HG03066 (cell line): ENCODE results near the gene PLA2G3.
"Not testable (repeated sequence)": the region's sequence is repeated elsewhere in the genome, so short reads cannot be mapped to it uniquely, and the experiment has no call there.

Experiments
- ATAC-seq: cut with Tn5 transposase; IDR thresholded peaks from one replicate; pipeline ENCODE4 v1.9.1; 2021; ENCODE audit warnings: low read depth; ENCODE audit not compliant: unreplicated experiment

PLA2G3 gene

GRCh38 chr22:31103111-31103510 is 37.2 kb downstream of the PLA2G3 start:
- no peak for ATAC-seq

GRCh38 chr22:31102441-31103081 is 37.7 kb downstream of the PLA2G3 start:
- ATAC-seq: no peak

GRCh38 chr22:31100762-31101525 is 39.4 kb downstream of the PLA2G3 start:
- ATAC-seq: no peak

- no peak for ATAC-seq
Observed at GRCh38 chr22:31099841-31100761, 40.2 kb downstream of the PLA2G3 start.

- no peak for ATAC-seq
Observed at GRCh38 chr22:31099386-31099785, 40.9 kb downstream of the PLA2G3 start.

GRCh38 chr22:31098632-31099110 is 41.6 kb downstream of the PLA2G3 start:
- no peak for ATAC-seq

- no peak for ATAC-seq
Observed at GRCh38 chr22:31097941-31098631, 42.2 kb downstream of the PLA2G3 start.

- not testable (repeated sequence) for ATAC-seq
Observed at GRCh38 chr22:31097539-31097938, 42.8 kb downstream of the PLA2G3 start.

- ATAC-seq: no peak
Observed at GRCh38 chr22:31096657-31097279, 43.5 kb downstream of the PLA2G3 start.

- ATAC-seq: no peak
Observed at GRCh38 chr22:31095637-31096249, 44.6 kb downstream of the PLA2G3 start.

- no peak for ATAC-seq
Observed at GRCh38 chr22:31094741-31095140, 45.6 kb downstream of the PLA2G3 start.

- ATAC-seq: no peak
Observed at GRCh38 chr22:31094021-31094551, 46.2 kb downstream of the PLA2G3 start.

GRCh38 chr22:31093086-31093850 is 47.0 kb downstream of the PLA2G3 start:
- ATAC-seq: no peak

GRCh38 chr22:31092161-31092560 is 48.1 kb downstream of the PLA2G3 start:
- no peak for ATAC-seq

- ATAC-seq: no peak
Observed at GRCh38 chr22:31091106-31091975, 49.0 kb downstream of the PLA2G3 start.

- no peak for ATAC-seq
Observed at GRCh38 chr22:31090217-31091085, 49.9 kb downstream of the PLA2G3 start.
